K562 (cell line): ENCODE results near the gene TAS2R42. TPM values are rescaled to one million over a fixed set of nuclear protein-coding genes. Genes with fewer than 3 reads are reported as not detected.
A peak's percentile ranks its signal among the peaks of the same experiment; 100 is the strongest.

ENCODE experiments used
- C11orf30 ChIP-seq: fragments of 450-650 bp; IDR thresholded peaks from 2 replicates; pipeline ENCODE4 v1.6.1; 2016; ENCODE audit warnings: low read depth, mild to moderate bottlenecking
- CCNT2 ChIP-seq: IDR thresholded peaks from 2 replicates; pipeline ENCODE4 v1.6.1; 2011; ENCODE audit warnings: borderline replicate concordance, low read depth, mild to moderate bottlenecking, moderate library complexity, mixed read lengths, low read length; ENCODE audit not compliant: insufficient read length; ENCODE audit errors: extremely low read depth
- CTBP1 ChIP-seq: fragments of 450-650 bp; IDR thresholded peaks from 2 replicates; pipeline ENCODE4 v1.6.1; 2016; ENCODE audit warnings: borderline replicate concordance
- FOSL1 ChIP-seq: fragments of 200-800 bp; sonication (Bioruptor generic); conservative IDR thresholded peaks from 2 replicates; pipeline ENCODE4 v1.6.1; 2016; ENCODE audit warnings: missing genetic modification characterization, missing compliant biosample characterization
- GABPA ChIP-seq: fragments of 200-800 bp; sonication (Bioruptor generic); conservative IDR thresholded peaks from 2 replicates; pipeline ENCODE4 v1.6.1; 2016; ENCODE audit warnings: low read depth, missing genetic modification characterization, missing compliant biosample characterization
- HMGN3 ChIP-seq: IDR thresholded peaks from 2 replicates; pipeline ENCODE4 v1.6.1; 2011; ENCODE audit warnings: borderline replicate concordance, low read depth, mild to moderate bottlenecking, mixed read lengths, low read length; ENCODE audit not compliant: insufficient read length; ENCODE audit errors: extremely low read depth
- LCOR ChIP-seq: sonication (generic); formaldehyde crosslinking; IDR thresholded peaks from 2 replicates; pipeline ENCODE4 v1.8.0; 2022; ENCODE audit warnings: mild to moderate bottlenecking, missing genetic modification reagents
- MCM3 ChIP-seq: fragments of 450-650 bp; IDR thresholded peaks from 2 replicates; pipeline ENCODE4 v1.6.1; 2016
- PML ChIP-seq: IDR thresholded peaks from 2 replicates; pipeline ENCODE4 v1.6.1; 2012; ENCODE audit warnings: low read length, inconsistent platforms
- POLR2G ChIP-seq: fragments of 200-400 bp; formaldehyde crosslinking; IDR thresholded peaks from 2 replicates; pipeline ENCODE4 v1.6.1; 2017; ENCODE audit warnings: low read depth, mild to moderate bottlenecking, antibody characterized with exemption, low read length, moderate library complexity
- RBM25 ChIP-seq: fragments of 200-400 bp; formaldehyde crosslinking; IDR thresholded peaks from 2 replicates; pipeline ENCODE4 v1.6.1; 2018; ENCODE audit warnings: low read length, low read depth, moderate library complexity; ENCODE audit not compliant: severe bottlenecking
- SAP30 ChIP-seq: fragments of 200-600 bp; sonication (generic); IDR thresholded peaks from 2 replicates; pipeline ENCODE4 v1.6.1; 2012; ENCODE audit warnings: borderline replicate concordance, low read depth, mild to moderate bottlenecking, moderate library complexity, low read length, control low read depth, inconsistent platforms; ENCODE audit not compliant: insufficient read depth, poor library complexity, severe bottlenecking
- SMAD2 ChIP-seq: fragments of 150-350 bp; IDR thresholded peaks from 2 replicates; pipeline ENCODE4 v1.6.1; 2014; ENCODE audit warnings: low read depth, mild to moderate bottlenecking, low read length
- THAP12 ChIP-seq: fragments of 250-450 bp; sonication (Bioruptor Pico); IDR thresholded peaks from 2 replicates; pipeline ENCODE4 v1.9.0; 2021; ENCODE audit warnings: mild to moderate bottlenecking, inconsistent platforms
- TOE1 ChIP-seq, 2 experiments: fragments of 450-650 bp in 1 of 2; sonication (generic) in 1 of 2; formaldehyde crosslinking in 1 of 2; IDR thresholded peaks; 2 replicates each; pipeline versions ENCODE4 v1.7.1 to v1.8.0; 2016 to 2022; ENCODE audit warnings: borderline replicate concordance in 2 of 2, mild to moderate bottlenecking in 2 of 2, antibody characterized with exemption in 1 of 2, inconsistent platforms in 1 of 2, low read depth in 1 of 2, missing genetic modification reagents in 1 of 2, moderate library complexity in 1 of 2
- ZBTB11 ChIP-seq, 3 experiments: fragments of 200-800 bp in 1 of 3; fragments of 250-450 bp in 1 of 3; fragments of 450-650 bp in 1 of 3; sonication (Bioruptor Pico) in 1 of 3; sonication (Bioruptor generic) in 1 of 3; formaldehyde crosslinking in 1 of 3; IDR thresholded peaks; 2 replicates each; pipeline versions ENCODE4 v1.6.1 to v1.8.0; 2016 to 2022; ENCODE audit warnings: mild to moderate bottlenecking in 2 of 3, missing genetic modification characterization in 2 of 3, missing compliant biosample characterization in 1 of 3, moderate library complexity in 1 of 3
- ZNF511 ChIP-seq: sonication (generic); formaldehyde crosslinking; IDR thresholded peaks from 2 replicates; pipeline ENCODE4 v1.8.0; 2022; ENCODE audit warnings: mild to moderate bottlenecking, missing genetic modification reagents
- polyA plus RNA-seq, 8 experiments: library from polyadenylated mRNA; depleted of rRNA in 4 of 8; stranded (reverse) in 5 of 8; unstranded in 3 of 8; fragments of >200 nt; fragmentation: Nextera tagmentation in 2 of 8; fragmentation: Illumina TruSeq in 1 of 8; extraction: Ambion mirVana in 2 of 8; extraction: Trizol in 1 of 8; gene quantifications; 2 replicates each; pipeline versions ENCODE4 v1.2.1 to v1.2.3, GENCODE V29; 2011 to 2014; ENCODE audit warnings: inconsistent platforms in 1 of 8, missing spikeins in 1 of 8
- total RNA-seq, 7 experiments: library from RNA; depleted of rRNA in 6 of 7; stranded (reverse); fragments of >200 nt in 6 of 7; fragmentation: Illumina TruSeq in 2 of 7; extraction: Trizol in 2 of 7; gene quantifications; 2 replicates each; pipeline versions ENCODE4 v1.2.1 to v1.2.3, GENCODE V29; 2011 to 2021; ENCODE audit warnings: low replicate concordance in 1 of 7

The TAS2R42 gene
- total and polyA plus RNA-seq, 9 of the 15 experiments (the other 6 are each of a cell fraction or from before 2014, with no cell fraction given), result not detected

GRCh38 chr12:11171145-11171968, 15.4 kb downstream of the TAS2R42 start, which contains the start of gene SMIM10L1 (continued):
- TF ChIP-seq TOE1 (IDR thresholded peaks at IDR 0.05; ENCODE audit: borderline replicate concordance) (0 out of 2 replicates have a peak, but pooled peaks have one; percentile 47), TOE1 (CRISPR knock-in tag; IDR thresholded peaks at IDR 0.05; ENCODE audit: borderline replicate concordance, low read depth) (no peak), CCNT2 (peak; percentile 59), SAP30 (peak; percentile 47), POLR2G (peak; percentile 93), HMGN3 (peak; percentile 39), GABPA (tag) (peak; percentile 71), RBM25 (peak; percentile 74), PML (peak; percentile 51; the same call in 1 of the 2 replicates), LCOR (0 out of 2 replicates have a peak, but pooled peaks have one; percentile 48), C11orf30 (peak; percentile 52), ZNF511 (CRISPR knock-in tag) (peak; percentile 23; the same call in 1 of the 2 replicates), THAP12 (0 out of 2 replicates have a peak, but pooled peaks have one; percentile 31), MCM3 (no peak), SMAD2 (no peak), CTBP1 (peak; percentile 40; the same call in 1 of the 2 replicates), ZBTB11 (CRISPR knock-in tag; IDR thresholded peaks at IDR 0.05) (0 out of 6 replicates have a peak, but pooled peaks of 1 of the 3 experiments have one; percentile 21), FOSL1 (peak; percentile 33; the same call in 1 of the 2 replicates)
